GM15510 (cell line): ENCODE data around the gene C19orf18.
A peak's percentile ranks its signal among the peaks of the same experiment; 100 is the strongest.

Experiments used
- POLR2A ChIP-seq: IDR thresholded peaks from 3 replicates; pipeline ENCODE4 v1.6.1; 2011; ENCODE audit warnings: borderline replicate concordance; ENCODE audit not compliant: insufficient read length; ENCODE audit errors: extremely low read depth

C19orf18 gene

DNA sequence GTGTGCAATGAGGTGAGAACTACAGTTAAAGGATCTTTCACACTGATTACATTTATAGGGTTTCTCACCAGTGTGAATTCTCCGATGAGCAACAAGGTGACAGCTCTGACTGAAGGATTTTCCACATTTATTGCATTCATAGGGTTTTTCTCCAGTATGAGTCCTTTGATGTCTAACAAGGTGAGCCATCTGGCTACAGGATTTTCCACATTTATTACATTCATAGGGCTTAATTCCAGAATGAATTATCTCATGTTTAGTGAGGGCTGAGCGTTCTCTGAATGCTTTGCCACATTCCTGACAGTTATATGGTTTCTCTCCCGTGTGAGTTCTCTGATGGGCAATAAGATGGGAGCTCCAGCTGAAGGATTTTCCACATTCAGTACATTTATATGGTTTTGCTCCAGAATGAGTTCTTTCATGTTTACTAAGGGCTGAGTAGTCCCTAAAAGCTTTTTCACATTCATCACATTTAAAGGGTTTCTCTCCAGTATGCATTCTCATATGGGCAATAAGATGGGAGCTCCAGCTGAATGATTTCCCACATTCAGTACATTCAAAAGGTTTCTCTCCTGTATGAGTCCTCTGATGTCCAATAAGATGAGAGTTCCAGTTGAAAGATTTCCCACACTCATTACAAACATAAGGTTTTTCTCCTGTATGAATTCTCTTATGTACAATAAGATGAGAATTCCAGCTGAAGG is 4.4 kb upstream of the C19orf18 start:
- TF ChIP-seq POLR2A: no peak

DNA sequence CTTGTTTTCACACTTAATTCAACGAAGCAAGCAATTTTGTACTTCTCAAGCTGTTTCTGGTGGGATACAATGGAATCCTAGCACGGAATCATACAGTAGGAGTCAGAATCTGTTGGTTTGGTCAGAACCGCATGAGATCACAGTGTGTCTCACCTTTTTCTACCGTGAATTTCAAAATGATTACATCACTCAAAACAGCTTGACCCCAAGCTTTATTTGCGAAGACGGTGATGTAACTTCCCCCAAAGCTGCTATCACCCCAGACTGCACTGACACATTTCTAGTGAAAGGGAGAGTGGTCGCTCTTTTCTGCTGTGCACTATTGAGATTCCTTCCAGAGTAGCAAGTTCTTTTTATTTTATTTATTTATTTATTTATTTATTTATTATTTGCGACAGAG is 9.6 kb downstream of the C19orf18 start:
- no peak for TF ChIP-seq POLR2A

DNA sequence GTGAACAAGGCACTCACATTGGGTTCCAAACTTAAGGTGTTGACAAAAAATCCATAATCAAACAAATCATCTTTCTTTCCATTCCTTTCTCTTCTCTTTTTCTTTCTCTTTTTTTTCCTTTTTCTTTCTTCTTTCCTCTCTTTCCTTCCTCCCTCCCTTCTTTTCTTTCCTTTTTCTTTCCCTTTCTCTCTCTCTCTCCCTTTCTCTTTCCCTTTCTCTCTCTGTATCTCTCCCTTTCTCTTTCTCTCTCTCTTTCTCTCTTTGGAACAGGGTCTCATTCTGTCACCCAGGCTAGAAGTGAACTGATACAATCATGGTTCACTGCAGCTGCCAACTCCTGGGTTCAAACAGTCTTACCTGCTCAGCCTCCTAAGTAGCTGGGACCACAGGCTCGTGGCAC is 12.5 kb downstream of the C19orf18 start:
- TF ChIP-seq POLR2A: no peak

DNA sequence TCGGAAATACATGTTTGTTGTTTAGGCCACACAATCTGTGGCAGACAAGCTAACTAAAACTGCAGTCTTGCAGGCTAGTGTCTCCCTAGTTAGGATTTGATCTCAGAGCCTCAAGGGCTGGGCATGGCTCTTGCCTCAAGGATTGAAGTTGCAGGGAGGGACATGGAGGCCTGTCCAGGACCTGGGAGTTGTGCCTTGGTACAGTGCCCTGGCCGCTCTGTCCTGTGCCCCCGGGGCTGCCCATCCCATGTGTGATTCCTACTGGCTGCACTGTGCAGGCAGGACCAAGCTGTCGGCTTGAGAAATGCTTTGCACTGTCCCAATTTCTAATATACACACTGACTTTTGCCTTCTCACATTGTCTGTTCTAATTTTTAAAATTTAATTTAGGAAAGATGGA is 19.3 kb downstream of the C19orf18 start:
- TF ChIP-seq POLR2A: no peak

DNA sequence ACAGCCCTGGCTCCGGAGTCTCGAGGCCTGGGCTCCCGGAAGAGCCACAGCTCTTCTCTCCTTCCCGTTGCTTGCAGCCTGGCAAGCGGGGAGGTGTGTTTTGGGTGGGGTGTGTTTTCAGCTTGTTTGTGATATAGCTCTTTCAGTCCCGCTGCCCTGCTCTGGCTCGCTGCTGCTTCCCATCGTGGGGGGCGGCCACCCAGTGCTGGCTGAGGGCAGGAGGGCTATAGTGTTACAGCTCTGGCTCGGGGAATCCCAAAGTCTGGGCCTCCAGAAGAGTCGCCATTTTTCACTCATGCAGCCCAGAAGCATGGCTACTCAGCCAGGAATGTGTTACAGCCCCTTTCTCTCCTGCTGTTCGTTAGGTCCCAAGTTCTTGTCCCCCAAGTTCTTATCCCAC is 24.6 kb downstream of the C19orf18 start:
- TF ChIP-seq POLR2A: no peak

DNA sequence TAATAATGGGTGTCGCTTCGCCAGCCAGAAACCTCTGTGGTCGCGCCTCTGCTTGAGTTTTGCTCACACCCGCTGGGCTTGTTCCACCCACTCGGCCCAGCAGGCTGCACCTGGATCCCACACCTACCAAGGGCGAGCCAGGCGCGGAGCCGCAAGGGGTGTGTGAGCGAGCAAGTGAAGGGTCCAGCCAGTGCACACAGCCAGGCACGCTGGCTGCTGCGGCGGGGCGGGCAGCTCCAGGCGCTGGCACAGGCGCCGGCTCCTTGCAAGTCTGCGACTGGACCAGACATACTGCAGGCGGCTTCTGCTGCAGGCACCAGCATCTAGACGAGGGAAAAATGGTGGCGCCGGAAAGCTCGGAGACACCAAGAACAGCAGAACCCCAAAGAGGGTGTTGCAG is 25.0 kb downstream of the C19orf18 start:
- no peak for TF ChIP-seq POLR2A

DNA sequence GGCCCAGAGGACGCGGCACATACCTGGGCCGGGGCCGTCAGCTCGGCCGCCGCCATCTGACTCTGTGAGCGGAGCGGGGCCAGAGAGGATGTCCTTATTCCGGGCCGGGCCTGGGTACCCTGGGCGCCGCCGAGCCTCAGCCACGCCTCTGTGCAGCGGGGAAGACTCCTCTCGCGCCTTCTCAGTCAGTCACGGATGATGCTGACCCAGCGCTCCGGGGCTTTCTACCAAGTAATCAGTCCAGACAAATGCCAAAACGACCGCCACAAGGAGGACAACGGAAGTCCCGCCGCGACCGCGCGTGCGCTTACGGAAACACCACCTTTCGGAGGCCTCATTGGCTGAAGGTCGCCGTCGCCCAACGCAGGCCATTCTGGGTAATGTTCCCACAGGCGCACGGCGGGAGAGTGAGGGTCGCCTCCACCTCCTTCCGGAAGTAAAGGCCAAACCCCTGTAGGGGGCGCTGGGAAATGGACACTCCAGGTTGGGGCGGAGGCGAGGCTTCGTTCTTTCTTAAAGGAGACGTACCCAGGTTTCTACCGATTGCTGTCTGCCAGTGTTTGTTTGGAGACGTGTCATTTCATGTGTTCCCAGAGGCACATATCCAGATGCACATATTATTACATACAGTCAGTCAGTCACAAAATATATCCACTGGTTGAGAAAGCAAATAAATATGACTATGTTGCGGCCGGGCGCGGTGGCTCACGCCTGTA is 26.8 kb downstream of the C19orf18 start, which contains the start of gene ZNF256:
Gene ZNF256 (minus strand): TSS at position 288 of the 716 bp plus-strand sequence. CDS start 232 bp downstream, at position 56.
- TF ChIP-seq POLR2A: peak; percentile 46

DNA sequence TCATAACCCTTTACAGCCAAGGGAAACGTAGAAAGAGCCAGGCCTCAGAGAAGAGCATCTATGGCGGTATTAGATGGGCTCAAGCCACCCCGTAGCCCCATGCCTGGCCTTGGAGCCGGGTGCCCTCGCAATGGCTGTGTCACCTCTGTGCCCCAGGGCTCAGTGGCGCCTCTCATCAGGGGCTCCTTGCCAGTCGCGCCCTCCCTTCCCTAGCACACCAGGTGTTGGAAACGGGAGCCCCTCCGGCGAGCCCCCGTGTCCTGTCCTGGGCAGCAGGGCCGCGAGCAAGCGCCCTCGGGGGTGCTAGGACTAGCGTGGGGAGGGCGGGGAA is 27.3 kb downstream of the C19orf18 start:
- TF ChIP-seq POLR2A: no peak

DNA sequence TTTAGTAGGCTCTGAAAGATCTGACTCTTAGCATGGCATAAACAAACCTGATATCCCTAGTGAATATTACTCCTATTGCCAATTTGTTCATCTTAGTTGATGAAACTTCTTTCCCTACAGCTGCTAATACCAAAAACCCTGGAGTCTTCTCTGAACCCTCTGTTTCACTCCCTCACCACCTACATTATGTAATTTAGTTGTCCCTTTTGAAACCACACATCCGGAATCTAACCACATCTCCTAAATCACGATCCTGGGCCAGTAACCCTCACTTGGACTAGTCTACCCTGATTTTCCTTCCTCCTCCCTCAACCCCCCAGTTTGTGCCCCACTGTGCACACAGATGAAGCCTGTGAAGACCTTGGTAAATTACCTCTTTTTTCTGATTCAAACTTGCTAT is 28.0 kb downstream of the C19orf18 start:
- no peak for TF ChIP-seq POLR2A

DNA sequence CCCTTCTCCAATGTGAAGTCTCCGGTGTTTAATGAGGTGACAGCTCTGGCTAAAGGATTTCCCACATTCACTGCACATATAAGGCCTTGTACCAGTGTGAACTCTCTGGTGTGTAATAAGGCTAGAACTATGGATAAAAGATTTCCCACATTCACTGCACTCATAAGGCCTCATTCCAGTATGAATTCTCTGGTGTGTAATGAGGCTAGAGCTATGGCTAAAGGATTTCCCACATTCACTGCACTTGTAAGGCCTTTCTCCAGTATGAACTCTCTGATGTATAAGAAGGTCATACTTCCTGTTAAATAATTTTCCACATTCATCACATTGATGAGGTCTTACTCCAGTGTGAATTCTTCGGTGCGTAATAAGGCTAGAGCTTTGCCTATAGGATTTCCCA is 32.7 kb downstream of the C19orf18 start:
- no peak for TF ChIP-seq POLR2A

DNA sequence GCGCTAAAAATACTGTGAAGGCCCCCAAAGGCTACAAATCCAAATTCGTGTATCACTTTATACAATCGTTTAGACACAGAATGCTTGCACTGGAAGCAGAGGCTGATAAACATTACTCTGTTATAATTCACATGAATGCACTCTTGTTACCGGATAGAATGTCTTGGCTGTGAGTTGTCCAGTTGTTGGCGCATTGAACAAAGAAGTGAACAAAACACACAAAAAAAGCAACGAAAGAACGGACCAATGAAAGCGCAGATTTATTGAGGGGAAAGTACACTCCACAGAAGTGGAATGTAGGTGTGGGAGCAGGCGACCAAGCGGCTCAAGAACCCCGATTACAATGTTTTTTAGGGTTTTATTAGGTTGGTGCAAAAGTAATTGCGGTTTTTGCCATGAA is 38.6 kb downstream of the C19orf18 start:
- no peak for TF ChIP-seq POLR2A

DNA sequence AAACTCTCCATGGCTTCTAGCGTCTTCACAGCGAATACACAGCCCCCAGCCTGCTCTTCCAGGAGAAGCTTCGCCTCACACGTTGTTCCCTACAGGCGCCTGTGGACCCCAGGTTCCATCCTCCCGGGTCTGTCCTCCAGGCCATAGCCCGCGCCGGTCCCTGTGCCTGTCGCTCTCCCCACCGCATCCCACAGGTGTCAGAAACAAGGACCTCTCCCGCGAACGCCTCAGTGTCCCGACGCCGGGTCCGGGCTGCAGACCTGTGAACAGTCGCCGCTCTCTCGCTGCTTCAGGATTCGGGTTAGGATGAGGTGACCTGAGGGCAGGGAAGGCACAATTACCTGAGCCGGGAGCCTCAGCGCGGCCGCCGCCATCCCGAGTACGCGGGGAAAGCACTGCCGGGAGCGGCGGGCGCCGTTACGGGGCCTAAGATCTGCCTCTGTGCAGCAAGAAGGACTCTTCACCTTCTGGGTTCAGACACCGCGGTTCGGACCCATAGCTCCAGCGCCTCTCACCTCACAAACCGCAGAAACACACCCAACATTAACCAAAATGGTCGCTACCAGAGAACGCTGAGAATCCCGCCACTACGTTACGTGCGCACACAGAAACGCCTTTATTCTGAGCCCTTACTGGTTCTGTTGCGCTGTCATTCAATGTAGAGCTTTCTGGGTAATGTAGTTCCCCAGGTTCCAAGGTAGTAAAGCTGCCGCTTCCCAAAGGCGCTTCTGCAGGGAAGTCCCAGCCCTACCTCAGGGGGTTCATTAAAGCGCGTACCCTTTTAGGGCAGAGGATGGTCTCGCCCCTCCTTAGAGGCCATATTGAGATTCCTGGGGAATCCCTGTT is 39.3 kb downstream of the C19orf18 start, which contains the start of gene ZNF418:
Gene ZNF418 (minus strand): TSS at position 583 of the 846 bp plus-strand sequence. CDS start 1,580 bp downstream, outside the sequence.
- no peak for TF ChIP-seq POLR2A

DNA sequence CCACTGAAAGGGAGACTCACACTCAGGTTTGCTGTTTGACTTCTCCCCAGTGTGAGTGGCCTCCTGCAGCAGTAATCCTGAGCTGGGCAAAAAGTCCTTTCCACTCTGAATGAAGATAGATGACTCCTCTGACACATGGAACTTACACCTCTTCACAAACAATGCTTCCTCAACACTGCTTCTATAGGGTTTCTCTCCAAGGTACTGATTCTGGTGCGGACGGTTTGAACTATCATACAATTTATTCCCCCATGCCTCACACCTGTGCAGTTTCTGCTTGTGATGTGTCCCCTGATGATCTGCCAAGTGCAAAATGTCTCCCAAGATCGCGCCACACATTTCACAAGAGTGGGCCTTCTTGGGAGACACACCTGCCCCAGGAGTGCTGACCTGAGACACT is 46.7 kb downstream of the C19orf18 start:
- no peak for TF ChIP-seq POLR2A

DNA sequence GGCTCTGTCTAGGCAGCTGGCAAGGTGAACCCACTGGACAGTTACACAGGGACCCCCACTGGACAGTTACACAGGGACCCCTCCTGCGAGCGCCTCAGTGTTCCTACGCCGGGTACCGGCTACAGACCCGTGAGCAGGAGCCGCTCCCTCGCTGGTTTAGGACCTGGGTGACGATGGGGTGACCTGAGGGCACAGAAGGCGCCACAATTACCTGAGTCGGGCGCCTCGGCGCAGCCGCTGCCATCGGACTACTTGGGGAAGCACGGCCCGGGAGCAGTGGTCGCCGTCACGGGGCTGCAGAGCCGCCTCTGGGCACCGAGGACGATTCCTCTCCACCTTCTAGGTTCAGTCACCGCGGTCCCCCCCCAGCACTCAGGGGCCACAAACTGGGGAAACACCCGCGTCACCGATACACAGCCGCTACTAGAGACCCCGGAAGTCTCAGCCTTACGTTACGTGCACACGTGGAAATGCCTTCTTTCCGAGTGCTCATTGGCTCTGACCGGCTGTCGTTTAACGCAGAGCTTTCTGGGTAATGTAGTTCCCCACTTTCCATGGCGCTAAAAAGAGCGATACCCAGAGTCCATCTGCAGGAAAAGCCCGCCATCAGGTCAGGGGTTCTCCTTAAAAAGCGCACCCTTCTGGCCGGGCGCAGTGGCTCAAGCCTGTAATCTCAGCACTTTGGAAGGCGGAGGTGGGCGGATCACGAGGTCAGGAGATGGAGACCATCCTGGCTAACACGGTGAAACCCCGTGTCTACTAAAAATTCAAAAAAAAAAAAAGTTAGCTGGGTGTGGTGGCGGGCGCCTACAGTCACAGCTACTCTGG is 58.0 kb downstream of the C19orf18 start, which contains the start of gene ZNF417:
Gene ZNF417 (minus strand): TSS at position 425 of the 828 bp plus-strand sequence. CDS start 181 bp downstream, at position 244.
- peak; percentile 61 for TF ChIP-seq POLR2A
